HL-60 (cell line): ENCODE results near the gene LRMDA.

Experiments used
- DNase-seq, 2 experiments: peaks; one replicate each; pipeline ENCODE4 v3.0.0-alpha.2; 2010 to 2020; ENCODE audit warnings: low read depth in 1 of 2, low spot score in 1 of 2
- H3K27ac ChIP-seq: fragments of 250-450 bp; sonication (Bioruptor Pico); replicated peaks from 2 replicates; pipeline ENCODE4 v1.5.1; 2020; ENCODE audit warnings: mild to moderate bottlenecking, moderate library complexity
- H3K27me3 ChIP-seq: fragments of 250-450 bp; sonication (Bioruptor Pico); 2 replicates; pipeline ENCODE4 v1.5.1; 2021; ENCODE audit warnings: mild to moderate bottlenecking, moderate library complexity; ENCODE audit not compliant: insufficient read depth, poor library complexity, severe bottlenecking
- H3K4me3 ChIP-seq: replicated peaks from 2 replicates; pipeline ENCODE4 v1.5.1; 2011; ENCODE audit warnings: mild to moderate bottlenecking, control low read depth, low read length; ENCODE audit not compliant: insufficient read depth
- GABPA ChIP-seq: IDR thresholded peaks from 2 replicates; pipeline ENCODE4 v1.6.1; 2012; ENCODE audit warnings: low read depth
- POLR2AphosphoS5 ChIP-seq: IDR thresholded peaks from 2 replicates; pipeline ENCODE4 v1.6.1; 2012; ENCODE audit warnings: low read depth
- SPI1 ChIP-seq: IDR thresholded peaks from 2 replicates; pipeline ENCODE4 v1.6.1; 2012; ENCODE audit warnings: low read depth, mild to moderate bottlenecking, borderline replicate concordance
- TF ChIP-seq, protein P1 (sequence below): IDR thresholded peaks from one replicate; pipeline ENCODE4 v1.5.1; 2011; ENCODE audit warnings: low read length, control low read depth, inconsistent platforms; ENCODE audit not compliant: insufficient read depth
- TF ChIP-seq, protein P2 (sequence below): IDR thresholded peaks from 2 replicates; pipeline ENCODE4 v1.6.1; 2012; ENCODE audit warnings: low read depth; ENCODE audit not compliant: insufficient replicate concordance

The LRMDA gene

DNA sequence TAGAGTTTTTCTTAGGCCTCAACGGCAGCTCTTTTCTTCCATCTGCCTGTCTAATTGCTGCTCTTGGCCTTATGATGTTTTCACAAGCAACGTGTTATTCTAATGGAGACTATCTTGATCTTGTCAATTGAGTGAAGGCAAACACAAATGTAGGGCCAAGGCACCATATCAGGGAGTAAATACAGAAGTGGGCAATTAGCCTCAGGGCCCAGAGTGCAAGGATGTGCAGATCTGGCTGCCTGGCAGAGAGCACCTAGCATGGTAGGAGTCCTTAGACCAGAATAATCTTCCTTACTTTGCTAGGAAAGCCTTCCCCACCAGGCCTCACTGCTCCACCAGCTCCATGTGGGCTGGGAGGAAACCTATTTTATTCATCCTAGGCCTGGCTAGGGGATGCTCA, 590.9 kb downstream of the LRMDA start:
- H3K27ac ChIP-seq: no peak overlapping the region

DNA sequence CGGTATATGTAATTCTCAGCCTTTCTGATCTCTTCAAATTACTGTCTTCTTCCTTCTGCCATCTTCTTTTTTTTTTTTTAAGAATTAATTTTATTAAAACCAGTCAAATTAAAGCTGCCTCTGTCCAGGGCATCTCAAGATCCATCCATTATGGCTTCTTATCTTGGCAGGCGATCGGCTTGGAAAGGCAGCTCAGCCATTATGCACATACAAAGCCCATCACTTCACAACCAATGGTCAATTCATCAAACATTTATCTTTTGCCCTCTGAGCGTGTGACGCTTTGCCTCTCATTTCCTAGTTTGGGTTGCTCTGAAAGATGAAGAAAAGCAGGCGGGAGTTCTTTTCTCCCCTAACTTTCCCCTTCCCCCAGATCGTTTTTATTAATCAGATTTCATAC, 591.6 kb downstream of the LRMDA start:
- DNase-seq: no peak
- no peak overlapping the region for H3K27ac ChIP-seq
- no peaks in the 10 kb centered on the region for H3K27me3 ChIP-seq
- TF ChIP-seq, protein P1, sequence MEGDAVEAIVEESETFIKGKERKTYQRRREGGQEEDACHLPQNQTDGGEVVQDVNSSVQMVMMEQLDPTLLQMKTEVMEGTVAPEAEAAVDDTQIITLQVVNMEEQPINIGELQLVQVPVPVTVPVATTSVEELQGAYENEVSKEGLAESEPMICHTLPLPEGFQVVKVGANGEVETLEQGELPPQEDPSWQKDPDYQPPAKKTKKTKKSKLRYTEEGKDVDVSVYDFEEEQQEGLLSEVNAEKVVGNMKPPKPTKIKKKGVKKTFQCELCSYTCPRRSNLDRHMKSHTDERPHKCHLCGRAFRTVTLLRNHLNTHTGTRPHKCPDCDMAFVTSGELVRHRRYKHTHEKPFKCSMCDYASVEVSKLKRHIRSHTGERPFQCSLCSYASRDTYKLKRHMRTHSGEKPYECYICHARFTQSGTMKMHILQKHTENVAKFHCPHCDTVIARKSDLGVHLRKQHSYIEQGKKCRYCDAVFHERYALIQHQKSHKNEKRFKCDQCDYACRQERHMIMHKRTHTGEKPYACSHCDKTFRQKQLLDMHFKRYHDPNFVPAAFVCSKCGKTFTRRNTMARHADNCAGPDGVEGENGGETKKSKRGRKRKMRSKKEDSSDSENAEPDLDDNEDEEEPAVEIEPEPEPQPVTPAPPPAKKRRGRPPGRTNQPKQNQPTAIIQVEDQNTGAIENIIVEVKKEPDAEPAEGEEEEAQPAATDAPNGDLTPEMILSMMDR: no peak
- TF ChIP-seq SPI1 (no peak), GABPA (no peak), POLR2AphosphoS5 (no peak)
- TF ChIP-seq, protein P2, sequence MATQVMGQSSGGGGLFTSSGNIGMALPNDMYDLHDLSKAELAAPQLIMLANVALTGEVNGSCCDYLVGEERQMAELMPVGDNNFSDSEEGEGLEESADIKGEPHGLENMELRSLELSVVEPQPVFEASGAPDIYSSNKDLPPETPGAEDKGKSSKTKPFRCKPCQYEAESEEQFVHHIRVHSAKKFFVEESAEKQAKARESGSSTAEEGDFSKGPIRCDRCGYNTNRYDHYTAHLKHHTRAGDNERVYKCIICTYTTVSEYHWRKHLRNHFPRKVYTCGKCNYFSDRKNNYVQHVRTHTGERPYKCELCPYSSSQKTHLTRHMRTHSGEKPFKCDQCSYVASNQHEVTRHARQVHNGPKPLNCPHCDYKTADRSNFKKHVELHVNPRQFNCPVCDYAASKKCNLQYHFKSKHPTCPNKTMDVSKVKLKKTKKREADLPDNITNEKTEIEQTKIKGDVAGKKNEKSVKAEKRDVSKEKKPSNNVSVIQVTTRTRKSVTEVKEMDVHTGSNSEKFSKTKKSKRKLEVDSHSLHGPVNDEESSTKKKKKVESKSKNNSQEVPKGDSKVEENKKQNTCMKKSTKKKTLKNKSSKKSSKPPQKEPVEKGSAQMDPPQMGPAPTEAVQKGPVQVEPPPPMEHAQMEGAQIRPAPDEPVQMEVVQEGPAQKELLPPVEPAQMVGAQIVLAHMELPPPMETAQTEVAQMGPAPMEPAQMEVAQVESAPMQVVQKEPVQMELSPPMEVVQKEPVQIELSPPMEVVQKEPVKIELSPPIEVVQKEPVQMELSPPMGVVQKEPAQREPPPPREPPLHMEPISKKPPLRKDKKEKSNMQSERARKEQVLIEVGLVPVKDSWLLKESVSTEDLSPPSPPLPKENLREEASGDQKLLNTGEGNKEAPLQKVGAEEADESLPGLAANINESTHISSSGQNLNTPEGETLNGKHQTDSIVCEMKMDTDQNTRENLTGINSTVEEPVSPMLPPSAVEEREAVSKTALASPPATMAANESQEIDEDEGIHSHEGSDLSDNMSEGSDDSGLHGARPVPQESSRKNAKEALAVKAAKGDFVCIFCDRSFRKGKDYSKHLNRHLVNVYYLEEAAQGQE: no peak
- H3K4me3 ChIP-seq: no peak overlapping the region

More for the DNA sequence above, 590.9 kb downstream of the LRMDA start:
- Histone ChIP-seq H3K4me3 (no peak overlapping the region), H3K27me3 (no peaks in the 10 kb centered on the region)
- DNase-seq: no peak
- TF ChIP-seq, protein P1: no peak
- TF ChIP-seq, protein P2: no peak
- no peak for TF ChIP-seq POLR2AphosphoS5
- TF ChIP-seq GABPA: no peak
- no peak for TF ChIP-seq SPI1

DNA sequence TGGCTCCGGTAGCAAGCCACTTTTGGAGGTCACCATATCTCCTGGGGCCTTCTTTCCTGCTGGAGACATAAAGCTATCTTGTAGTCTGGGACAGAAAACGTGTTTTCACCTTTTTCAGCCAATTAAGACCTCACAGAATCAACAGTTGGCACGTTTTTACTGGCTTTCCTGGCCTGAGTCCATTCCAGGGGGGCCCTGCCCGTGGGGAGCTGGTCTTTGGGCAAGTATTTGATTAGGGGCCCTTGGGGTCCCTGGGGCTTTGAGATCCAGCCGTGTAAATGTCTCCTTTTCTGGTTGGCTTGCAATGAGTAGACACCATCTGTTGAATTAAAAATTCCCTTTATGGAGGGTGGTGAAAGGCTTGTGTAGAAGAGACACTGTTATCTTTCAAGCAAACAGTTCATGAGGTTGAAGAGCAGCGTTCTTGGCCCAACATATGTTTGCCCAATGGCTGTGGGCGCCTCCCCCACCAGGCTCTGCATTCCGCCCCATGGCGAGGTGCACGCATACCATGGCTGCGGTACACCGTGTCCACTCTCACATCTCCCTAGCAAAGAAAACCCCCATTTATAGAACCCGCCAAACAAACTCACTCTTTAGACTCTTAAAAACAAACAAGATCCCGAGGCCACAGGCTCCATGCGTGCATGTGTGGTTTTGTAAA, 593.2 kb downstream of the LRMDA start:
- H3K4me3 ChIP-seq: no peak overlapping the region
- no peak for TF ChIP-seq POLR2AphosphoS5
- TF ChIP-seq SPI1: no peak
- no peak for TF ChIP-seq GABPA
- TF ChIP-seq, protein P1: no peak
- TF ChIP-seq, protein P2: no peak
- H3K27ac ChIP-seq: no peak overlapping the region
- H3K27me3 ChIP-seq: no peaks in the 10 kb centered on the region
- DNase-seq: no peak
